NCI-H2171 treated with DMSO at 0.1 percent for 48 hours (cell line): ENCODE measurements around the gene GNAT1.

Source experiments
- DNase-seq: peaks from one replicate; lab custom pipeline; 2025; lab: John Stamatoyannopoulos, UW

The GNAT1 gene

GRCh38 chr3:50190936-50191660 lies at the start of gene GNAT1:
Gene GNAT1, plus strand, starts transcription at chr3:50191610. Its CDS starts 116 bp downstream, at chr3:50191726.
- DNase-seq: no peak

GRCh38 chr3:50146316-50146901 lies 45.0 kb upstream of the GNAT1 start:
- peak; percentile 65 for DNase-seq

- DNase-seq: no peak
Observed at GRCh38 chr3:50147016-50147415, 44.4 kb upstream of the GNAT1 start.

- no peak for DNase-seq
Observed at GRCh38 chr3:50147447-50147846, 44.0 kb upstream of the GNAT1 start.

GRCh38 chr3:50147861-50148260 lies 43.5 kb upstream of the GNAT1 start:
- DNase-seq: no peak

- no peak for DNase-seq
Observed at GRCh38 chr3:50150404-50150750, 41.0 kb upstream of the GNAT1 start.

- DNase-seq: peak; percentile 88
Observed at GRCh38 chr3:50150863-50151686, 40.3 kb upstream of the GNAT1 start.

- no peak for DNase-seq
Observed at GRCh38 chr3:50151728-50152127, 39.7 kb upstream of the GNAT1 start.

- no peak for DNase-seq
Observed at GRCh38 chr3:50153782-50154475, 37.5 kb upstream of the GNAT1 start.

GRCh38 chr3:50154476-50154839 lies 37.0 kb upstream of the GNAT1 start:
- DNase-seq: no peak

GRCh38 chr3:50154840-50155490 lies 36.4 kb upstream of the GNAT1 start, which contains the start of gene SEMA3F:
Gene SEMA3F, plus strand, starts transcription at chr3:50155324. Its CDS starts 4,299 bp downstream, at chr3:50159623.
- DNase-seq: peak; percentile 65

- DNase-seq: no peak
Observed at GRCh38 chr3:50155491-50155878, 35.9 kb upstream of the GNAT1 start.

- DNase-seq: no peak
Observed at GRCh38 chr3:50155891-50156290, 35.5 kb upstream of the GNAT1 start.

- peak; percentile 36 for DNase-seq
Observed at GRCh38 chr3:50156549-50157493, 34.6 kb upstream of the GNAT1 start.

GRCh38 chr3:50157827-50158529 lies 33.4 kb upstream of the GNAT1 start:
- DNase-seq: peak; percentile 79

- no peak for DNase-seq
Observed at GRCh38 chr3:50158530-50159146, 32.8 kb upstream of the GNAT1 start.

- no peak for DNase-seq
Observed at GRCh38 chr3:50160561-50160983, 30.8 kb upstream of the GNAT1 start.

- DNase-seq: no peak
Observed at GRCh38 chr3:50161320-50161719, 30.1 kb upstream of the GNAT1 start.

GRCh38 chr3:50162034-50162883 lies 29.2 kb upstream of the GNAT1 start:
- no peak for DNase-seq
